ENCODE results near the gene LAMTOR3. TPM values are rescaled to one million over a fixed set of nuclear protein-coding genes. Genes with fewer than 3 reads are reported as not detected.

The LAMTOR3 gene
- total and polyA plus RNA-seq, 2 experiments from 2014 or later: 40.8 to 64.5 TPM

DNA sequence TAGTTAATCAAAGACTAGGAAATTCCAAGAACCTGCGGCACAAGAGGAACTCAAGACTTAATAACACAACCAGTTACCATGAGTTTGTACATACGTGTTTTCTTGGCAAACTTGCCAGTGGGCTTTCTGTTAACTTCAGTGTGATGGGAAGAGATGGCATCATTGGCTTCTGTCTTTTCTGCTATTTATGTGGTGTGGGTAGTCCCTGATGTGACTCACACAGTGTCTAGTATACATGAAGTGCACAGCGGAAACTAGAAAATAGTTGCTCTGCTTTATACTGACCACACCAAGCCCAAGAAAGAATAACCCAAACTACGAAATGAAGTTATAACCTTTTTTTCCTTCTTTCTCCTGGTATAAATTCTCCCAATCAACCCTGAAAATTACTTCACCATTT is 53.1 kb downstream of the LAMTOR3 start (continued):
- TF ChIP-seq POLR2AphosphoS5 (IDR thresholded peaks at IDR 0.05; ENCODE audit: low read depth): no peak
- no peak for TF ChIP-seq EZH2 (IDR thresholded peaks at IDR 0.05; ENCODE audit: low read depth, unreplicated experiment)

GRCh38 chr4:99838927-99839326 is 55.3 kb downstream of the LAMTOR3 start:
- Mint-ChIP-seq H3K27ac (no peak overlapping the region; the same call in 1 of the 2 replicates), H3K4me3 (no peak overlapping the region), H3K27me3 (ENCODE audit: insufficient read depth, low read depth, poor library complexity) (peaks cover 8% of the 10 kb centered on the region), H3K4me1 (no peaks in the 10 kb centered on the region), H3K9me3 (no peaks in the 10 kb centered on the region), H3K36me3 (ENCODE audit: low read depth) (no peaks in the 10 kb centered on the region)
- H3K9me2 ChIP-seq (ENCODE audit: insufficient read depth): no peaks in the 10 kb centered on the region
- no peak for TF ChIP-seq ZNF462 (CRISPR knock-in tag; IDR thresholded peaks at IDR 0.05)
- no peak for TF ChIP-seq STAT1 (IDR thresholded peaks at IDR 0.05; ENCODE audit: unreplicated experiment)
- no peak for TF ChIP-seq REST (IDR thresholded peaks at IDR 0.05; ENCODE audit: unreplicated experiment)
- TF ChIP-seq CTCF (conservative IDR thresholded peaks at IDR 0.05; ENCODE audit: low read depth in 2 of 2): no peak
- DNase-seq (ENCODE audit: low spot score) (no peak), ATAC-seq (no peak)
- no peaks in the 10 kb centered on the region for H3F3A ChIP-seq (replicated peaks; ENCODE audit: low read depth)
- H3K4me2 ChIP-seq: no peak overlapping the region
- no peaks in the 10 kb centered on the region for H3K27me3 ChIP-seq (ENCODE audit: insufficient read depth)
- H3K27ac ChIP-seq (ENCODE audit: low read depth): no peak overlapping the region
- no peak overlapping the region for H2AFZ ChIP-seq
- H3K4me3 ChIP-seq: no peak overlapping the region
- H3K36me3 ChIP-seq (ENCODE audit: insufficient read depth): no peaks in the 10 kb centered on the region
- H4K20me1 ChIP-seq (replicated peaks; ENCODE audit: insufficient read depth): no peaks in the 10 kb centered on the region
- no peaks in the 10 kb centered on the region for H3K79me2 ChIP-seq (replicated peaks; ENCODE audit: insufficient read depth)
- no peaks in the 10 kb centered on the region for H3K4me1 ChIP-seq (ENCODE audit: insufficient read depth)

Data from GM23338 (cell line).